GM19035 (cell line): ENCODE measurements around the gene FBXL7.

Experiments used
- ATAC-seq: cut with Tn5 transposase; IDR thresholded peaks from one replicate; pipeline ENCODE4 v1.9.1; 2021; ENCODE audit not compliant: unreplicated experiment

Gene FBXL7

DNA sequence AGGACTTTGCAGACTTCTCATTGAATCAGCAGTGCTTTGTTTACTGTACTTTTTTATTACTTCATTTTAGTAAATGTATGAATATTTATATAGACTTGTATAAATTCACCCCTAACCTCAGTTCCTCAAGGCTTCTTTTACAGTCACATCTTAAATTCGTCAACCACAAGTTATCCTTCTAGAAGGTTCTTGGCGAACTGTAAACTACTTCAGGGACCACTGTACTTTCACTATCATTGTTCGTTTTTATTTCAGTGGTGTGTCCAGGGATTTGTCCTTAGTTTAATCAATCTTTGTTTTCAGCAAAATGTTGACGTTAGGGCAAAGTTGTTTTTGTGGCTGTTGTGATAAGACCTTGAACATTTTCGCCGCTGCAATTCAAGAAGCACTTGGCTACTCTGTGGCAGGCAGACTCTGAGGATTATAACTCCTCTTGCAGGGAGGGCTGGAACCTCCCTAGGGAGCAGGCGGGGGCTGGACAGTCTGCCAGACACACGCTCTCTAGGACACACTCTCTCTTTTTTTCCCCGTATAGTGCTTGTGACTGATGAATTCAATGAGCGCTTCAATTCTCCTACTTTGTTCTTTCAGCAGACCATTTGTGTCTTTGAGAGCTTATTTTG lies 252.8 kb downstream of the FBXL7 start:
- no peak for ATAC-seq

DNA sequence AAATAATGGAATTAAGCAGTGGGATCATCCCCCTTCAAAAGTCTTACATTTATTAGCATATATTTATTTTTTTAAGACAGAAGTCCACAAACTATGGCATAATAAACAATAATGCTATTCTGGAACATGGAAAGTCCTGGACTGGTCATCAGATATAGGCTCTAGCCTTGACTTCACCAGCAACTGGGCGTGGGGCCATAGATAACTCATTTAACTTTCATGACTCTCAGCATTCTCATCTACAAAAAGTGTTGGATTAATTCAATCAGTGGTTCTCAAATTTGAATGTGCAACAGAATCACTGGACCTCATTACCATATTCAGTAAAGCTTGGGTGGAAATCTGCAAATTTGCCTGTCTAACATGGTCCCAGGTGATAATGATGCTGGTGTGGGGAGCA lies 253.8 kb downstream of the FBXL7 start:
- ATAC-seq = no peak

DNA sequence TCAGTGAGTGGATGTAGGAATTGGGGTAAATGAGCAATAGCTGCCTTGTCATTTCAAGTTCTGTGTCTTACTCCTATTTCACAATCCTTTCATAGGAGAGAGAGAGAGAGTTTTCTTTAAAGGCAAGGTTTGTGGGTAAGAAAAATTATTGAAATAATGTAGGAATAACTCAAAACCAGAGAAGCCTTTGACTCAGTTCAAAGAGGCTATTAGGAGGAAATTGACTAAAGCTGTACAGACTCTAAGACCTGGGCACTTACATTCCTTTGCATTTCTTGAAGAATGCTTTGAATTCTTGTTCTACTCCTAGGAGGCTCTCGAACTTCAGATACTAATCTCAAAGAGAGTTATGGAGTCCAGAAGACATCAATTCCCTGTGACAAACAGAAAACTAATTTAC lies 257.1 kb downstream of the FBXL7 start:
- no peak for ATAC-seq

DNA sequence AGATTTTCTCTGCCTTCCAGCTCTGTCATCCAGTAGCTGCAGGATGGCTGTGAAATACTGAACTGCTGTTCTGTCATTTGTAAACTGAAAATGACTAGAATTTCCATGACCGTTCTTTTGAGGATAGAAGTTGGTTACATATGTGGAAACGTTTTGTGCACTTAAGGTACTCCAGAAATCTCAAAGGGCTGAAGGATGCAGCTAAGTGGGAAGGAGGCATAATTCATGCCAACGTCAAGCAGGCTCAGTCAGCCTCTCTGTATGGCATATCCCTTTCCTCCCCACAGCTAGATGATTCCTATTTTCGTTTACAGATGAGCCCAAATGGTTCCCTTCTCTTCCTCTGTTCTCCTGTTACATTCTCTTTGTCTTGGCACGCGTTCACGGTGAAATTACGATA lies 257.6 kb downstream of the FBXL7 start:
- no peak for ATAC-seq

DNA sequence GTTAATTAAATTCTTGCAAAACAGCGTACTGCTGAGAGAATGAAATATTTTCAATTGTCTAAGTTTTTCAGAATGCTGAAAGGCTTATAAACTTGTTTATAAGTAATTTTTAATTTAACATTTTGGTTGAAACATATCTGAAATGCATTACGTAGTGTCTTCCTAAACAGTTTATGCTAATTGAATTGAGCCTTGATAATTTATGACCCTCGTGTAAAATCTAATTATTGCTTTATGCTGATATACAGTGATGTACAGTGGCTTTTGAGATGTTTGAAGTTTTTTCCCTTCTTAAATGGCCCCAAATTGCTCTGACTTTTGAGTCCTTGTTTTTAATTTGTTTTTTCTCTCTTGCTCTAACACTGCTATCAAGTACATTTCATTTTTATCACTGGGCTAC lies 262.7 kb downstream of the FBXL7 start:
- no peak for ATAC-seq

DNA sequence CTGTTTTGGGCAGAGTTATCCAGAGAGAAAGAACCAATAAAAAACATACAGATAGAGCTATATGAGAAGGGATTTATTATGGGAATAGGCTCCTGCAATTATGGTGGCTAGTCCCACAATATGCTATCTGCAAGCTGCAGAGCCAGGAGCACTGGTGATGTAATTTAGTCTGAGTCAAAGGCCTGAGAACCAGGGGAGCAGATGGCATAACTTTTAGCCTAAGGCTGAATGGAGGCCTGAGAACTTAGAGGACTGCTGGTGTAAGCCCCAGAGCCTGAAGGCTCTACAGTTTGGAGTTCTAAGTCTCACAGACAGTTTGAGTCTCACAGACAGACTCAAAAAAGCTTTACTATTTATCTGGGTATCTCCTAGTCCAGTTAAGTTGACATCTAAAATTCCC lies 263.8 kb downstream of the FBXL7 start:
- no peak for ATAC-seq

DNA sequence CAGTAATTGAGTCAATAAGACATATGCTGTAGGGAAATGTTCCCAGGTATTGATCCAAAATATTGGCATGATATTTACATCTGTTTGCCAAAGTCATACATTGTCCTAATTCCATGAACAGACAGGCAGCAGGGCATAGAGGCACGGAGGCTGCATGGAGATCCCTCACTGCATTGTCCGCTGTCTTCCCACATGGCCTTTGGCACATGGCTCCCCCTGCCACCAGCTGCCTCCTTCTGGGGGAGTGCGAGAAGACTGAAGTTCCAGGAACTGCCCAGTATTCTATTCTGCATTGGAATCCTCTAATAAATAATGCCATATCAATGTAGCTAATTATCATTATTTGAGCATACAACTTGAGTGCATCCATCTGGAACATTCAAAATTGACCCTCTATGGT lies 269.0 kb downstream of the FBXL7 start:
- ATAC-seq = no peak

DNA sequence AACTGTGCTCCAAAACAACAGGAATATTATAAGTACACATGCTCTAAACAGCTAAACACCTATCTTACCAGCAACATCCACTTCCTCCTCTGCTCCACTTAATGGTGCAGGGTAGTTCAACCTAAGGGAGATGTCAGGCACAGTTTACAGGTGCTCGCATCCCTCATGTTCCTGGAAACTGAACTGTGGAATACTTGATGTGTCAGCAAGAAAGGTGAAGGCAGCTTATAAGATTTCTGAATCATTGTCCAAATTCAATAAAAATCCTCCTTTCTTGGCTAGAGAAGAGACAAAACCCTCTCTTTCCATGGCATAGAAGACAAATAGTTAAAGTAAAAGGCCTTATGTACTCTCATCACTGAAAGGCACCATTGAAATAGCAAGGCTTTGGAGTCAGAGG lies 272.2 kb downstream of the FBXL7 start:
- ATAC-seq = no peak

DNA sequence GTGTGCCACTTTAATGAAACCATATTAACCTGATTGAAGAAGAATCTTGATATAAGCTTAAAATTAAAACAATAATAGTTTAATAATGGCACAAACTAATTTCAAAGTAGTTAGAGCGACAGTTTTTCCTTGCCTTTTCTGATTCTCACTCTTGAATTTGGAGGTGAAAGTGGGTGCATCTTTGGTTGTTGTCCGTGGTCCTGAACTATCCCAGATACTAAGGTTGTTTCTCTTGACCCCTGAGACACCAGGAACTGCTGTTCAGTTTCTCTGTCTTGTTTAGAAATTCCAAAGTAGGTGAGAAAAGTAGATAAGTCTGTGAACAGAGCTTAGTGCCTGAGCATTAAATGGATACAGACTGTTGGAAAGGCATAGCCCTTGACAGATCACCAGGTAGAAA lies 274.7 kb downstream of the FBXL7 start:
- no peak for ATAC-seq

DNA sequence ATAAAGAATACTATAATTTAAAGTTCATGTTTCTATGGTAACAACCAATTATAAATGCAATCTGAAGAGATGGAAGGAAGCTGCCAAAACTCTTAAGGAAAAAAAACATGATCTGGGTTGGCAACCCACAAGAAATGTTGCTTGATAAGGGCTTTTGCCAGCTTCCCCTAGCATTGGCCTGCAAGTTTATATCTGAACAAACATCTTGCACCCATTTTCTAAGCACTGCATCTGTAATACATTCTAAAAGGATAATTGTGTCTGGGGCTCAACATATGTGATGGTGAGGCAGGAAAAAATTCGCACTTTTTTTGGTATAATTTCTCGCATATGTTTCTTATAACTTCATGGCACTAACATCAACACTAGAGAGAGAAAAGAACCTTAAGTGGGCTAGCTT lies 276.4 kb downstream of the FBXL7 start:
- ATAC-seq = no peak

DNA sequence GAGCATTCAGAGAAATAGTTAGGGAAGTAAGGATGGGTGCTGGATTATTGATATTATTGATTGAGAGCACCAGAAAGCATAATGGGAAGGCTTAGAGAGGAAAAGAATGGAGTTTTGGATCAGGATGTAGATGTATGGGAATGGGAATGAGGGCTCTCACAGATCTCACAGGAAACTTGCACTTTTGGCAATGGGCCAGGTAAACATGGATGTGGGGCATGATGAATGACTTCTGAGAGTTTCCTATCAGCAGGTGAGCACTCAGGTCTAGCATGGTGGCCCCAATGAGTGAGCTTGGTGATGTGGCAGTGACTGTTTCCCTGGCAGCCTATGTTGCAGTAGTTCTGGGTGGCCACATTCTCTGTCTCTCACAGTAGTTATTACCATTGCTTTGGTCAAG lies 283.8 kb downstream of the FBXL7 start:
- no peak for ATAC-seq

DNA sequence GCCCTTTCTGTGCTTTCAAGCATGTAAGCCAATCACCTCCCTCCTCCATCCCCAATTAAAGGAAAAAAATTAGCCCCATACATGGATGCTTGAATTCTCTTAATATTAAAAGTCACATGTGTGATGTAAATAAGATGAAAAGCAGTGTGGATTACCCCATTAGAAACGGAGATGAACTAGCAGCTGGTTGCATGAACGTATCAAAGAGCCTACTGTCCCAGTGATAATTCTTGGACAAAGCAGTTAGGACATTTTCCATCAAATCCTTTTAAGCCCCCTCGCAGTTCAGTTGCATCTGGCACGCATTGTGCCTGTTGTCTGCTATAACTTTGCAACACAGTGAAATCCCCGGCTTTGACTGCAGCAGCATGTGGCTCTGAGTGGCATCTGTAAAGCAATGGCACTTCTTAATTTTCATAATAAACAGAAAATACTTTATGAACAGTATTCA lies 285.6 kb downstream of the FBXL7 start:
- no peak for ATAC-seq

DNA sequence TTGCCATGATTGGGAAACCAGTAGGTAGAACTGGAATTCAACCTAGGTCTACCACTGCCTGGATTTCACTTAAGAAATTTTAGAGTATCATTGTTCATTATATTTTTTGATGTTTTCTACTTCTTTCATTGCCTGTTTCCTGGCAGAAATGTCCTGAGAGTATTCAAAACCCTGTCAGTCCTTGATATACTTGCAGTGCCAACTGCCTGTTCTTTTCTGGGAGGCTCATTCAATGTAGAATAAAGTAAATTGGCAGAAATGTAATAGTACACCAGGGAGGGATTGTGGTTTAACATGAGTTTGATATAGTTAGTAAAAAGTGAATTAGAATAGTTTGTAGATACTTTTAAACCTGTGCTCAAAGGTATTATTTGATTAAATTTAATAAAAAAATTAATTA lies 286.3 kb downstream of the FBXL7 start:
- no peak for ATAC-seq

DNA sequence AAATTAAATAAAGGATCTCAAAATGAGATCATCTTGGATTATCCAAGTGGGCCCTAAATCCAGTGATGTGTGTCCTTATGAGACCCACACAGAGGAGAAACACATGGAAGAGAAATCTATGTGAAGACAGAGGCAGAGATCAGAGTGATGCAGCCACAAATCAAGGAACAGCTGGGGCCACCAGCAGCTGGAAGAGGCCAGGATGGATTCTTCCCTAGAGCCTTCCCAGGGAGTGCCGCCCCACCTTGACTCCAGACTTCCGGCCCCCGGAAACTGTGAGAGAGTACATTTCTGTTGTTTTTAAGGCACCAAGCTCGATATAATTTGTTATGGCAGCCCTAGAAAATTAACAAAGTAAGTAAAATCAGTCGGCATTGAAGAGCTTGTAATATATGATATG lies 286.9 kb downstream of the FBXL7 start:
- ATAC-seq = no peak

DNA sequence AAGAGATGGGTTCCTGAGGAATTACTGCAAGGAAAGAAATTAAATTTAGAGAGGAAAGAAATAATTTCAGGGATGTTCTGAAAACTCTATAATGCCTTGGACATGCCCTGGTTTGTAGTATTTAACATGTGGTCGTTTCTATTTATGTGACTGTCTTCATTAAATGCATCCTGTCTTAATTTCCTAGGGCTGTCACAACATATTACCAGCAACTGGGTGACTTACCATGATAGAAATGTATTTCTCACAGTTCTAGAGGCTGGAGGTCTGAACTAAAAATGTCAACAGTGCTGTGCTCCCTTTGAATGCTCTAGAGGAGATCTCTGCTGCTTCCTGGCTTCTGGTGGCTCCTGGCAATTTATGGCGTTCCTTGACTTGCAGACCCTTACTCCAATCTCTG lies 287.7 kb downstream of the FBXL7 start:
- no peak for ATAC-seq

DNA sequence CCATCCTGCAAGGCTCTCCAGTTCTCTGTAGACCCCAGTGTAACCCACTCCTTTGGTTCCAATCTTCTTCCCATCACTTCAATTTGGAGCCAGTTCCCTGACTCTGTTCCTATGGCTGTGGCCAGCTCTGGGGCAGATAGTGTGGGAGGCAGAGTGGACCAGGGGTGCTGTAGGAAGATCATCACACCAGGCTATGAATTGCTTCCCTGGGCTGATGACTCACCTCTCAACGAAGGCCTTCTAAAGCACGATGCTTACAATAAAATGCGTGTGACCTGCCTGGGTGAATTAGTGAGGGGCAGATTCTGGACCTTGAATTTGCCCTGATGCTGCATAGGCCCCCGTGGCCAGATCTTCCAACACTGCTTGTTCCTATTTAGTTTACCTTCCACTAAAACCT lies 289.7 kb downstream of the FBXL7 start:
- no peak for ATAC-seq

DNA sequence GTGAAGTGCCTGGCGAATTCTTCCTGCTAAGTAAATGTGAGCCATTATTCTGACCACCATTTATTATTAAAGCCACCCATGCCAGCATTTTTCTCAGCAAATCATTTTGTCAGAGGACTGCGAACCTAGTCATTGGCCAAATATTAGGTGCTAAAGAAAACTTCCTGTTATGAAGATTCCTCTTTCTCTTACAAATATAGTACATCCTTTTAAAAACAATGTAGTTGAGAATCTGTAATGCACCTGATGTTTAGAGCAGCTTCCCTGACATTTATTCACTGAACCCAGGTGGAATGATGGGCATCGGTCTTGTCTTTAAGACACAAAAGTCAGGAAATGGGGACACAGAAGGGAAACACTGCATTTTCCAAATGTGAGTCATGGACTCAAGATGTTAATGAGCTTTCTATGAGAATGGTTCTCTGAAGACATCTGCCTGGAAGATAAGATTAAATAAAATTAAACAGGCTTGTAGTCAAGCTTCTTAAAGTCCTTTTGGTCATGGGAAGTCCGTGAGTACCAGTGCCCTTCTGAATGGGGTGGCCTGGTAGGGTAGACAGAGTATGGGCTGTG lies 290.6 kb downstream of the FBXL7 start:
- ATAC-seq = no peak

DNA sequence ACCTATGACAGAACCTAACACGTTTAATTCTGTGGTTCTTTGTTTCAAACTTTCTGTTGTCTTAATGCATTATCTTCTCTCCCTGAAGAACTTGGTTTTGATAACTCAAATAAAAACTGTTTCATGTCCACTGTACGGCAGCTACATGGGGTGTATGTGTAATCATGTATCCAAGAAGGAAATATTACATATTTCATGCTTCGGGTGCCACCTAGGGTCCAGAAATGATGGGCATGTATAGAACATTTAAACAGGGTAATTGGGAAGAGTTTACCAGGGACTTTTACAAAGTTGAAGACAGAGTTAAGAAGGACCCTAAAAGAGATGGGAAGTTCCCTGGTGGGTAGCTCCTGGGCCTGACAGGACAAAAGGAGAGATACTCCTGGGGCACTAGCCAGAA lies 291.3 kb downstream of the FBXL7 start:
- ATAC-seq = no peak

DNA sequence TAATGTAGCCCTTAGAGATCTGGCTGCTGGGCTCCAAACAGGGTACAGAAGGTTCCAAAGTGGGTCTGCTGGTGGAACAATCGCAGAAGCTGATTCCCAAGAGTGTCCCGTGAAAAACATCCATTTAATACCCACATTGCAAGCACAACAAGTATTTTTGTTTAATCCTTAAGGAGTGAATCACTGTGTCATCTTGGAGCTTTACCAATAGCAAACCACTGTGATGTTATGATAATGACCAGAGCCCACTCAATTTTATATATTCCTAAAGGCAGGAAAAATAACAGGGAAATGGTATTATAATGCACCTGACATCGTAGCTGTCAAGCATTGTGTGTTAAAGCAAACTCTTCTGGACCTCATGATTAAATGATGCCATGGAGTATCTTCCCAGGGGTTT lies 291.9 kb downstream of the FBXL7 start:
- ATAC-seq = no peak

DNA sequence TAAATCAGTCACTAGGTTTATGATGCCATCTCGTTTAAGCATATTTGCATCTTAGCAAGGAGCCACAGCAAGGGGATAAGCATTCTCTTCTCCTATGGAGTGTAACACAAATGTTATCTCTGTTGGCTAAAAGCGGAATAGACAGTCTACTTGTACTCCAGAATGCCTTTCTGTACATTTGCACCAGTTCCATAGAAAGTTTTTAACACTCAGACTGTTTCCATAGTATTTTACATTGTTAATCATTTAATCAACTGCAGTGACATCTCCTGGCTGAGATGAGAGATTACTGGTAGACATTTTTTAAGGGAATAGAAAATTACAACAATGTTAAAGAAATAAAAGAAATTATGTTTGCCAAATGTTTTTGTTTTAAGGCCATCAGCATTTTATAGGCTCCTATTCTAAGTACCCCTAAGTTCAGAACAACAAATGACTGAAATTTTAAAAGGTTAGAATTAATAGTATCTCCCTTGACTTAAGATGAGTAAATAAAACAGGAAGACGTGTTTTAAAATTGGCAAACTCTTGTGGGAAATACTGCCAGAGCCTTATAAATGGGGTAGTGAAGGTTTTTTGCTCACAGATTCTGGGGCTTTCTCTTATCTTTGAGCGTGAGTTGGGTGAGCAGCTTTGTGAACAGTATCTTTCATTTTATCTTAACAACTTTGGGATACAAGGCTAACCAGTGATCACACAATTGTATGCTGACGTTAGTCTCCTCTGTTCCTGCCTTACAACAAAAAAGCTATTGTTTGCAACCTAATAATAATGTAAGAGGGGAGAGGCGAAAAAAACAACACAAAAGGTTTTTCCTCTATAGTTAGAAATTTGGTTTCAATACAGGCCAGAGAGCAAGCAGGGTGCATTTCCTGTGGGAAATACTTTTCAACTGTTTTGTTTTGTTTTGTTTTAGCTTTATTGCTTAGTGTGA lies 294.3 kb downstream of the FBXL7 start:
- no peak for ATAC-seq

DNA sequence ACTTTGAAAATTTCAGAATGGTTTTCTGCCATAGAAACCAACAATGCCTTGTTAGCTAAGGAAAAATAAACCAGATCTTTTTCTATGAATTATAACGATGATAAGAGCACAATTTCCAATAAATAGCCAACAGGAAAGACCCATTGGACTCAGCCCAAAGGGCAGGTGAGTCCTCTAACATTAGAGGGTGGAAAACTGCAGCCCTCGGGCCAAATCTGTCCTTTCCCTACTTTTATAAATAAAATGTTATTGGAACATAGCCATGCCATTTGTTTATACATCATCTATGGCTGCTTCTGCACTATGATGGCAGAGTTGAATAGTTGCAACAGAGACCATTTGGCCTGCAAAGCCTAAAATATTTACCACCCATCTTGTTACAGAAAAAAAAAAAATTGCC lies 296.1 kb downstream of the FBXL7 start:
- ATAC-seq = no peak

DNA sequence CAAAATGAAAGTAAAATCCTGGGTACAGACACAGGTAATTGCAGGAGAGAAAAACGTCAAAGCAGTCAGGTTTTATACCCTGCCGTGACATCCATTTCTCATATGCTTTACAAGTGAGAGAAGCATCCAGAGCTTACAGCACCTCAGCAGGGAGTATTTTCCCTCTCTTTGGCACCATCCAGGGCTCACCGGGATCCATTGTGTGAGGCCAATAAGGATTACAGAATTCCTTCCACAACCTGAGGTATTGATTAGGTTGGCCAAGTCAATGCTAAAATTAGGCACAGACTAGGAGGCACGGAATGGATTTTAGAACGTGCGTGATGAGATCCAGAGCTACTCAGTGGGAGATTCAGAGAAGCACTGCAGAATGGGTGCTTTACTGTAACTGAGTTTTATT lies 296.6 kb downstream of the FBXL7 start:
- ATAC-seq = no peak
